Subcutaneous abdominal adipose tissue (tissue), 5 donors: ENCODE results near the gene REC8.

Experiments
- H3K27ac ChIP-seq: one replicate; pipeline ENCODE4 v1.7.0; 2013; ENCODE audit warnings: low read depth, mild to moderate bottlenecking, inconsistent platforms, low read length, moderate library complexity
- H3K27me3 ChIP-seq, 5 donors: one replicate each; pipeline ENCODE4 v1.7.0; 2013; ENCODE audit warnings: low read length in 5 of 5, inconsistent platforms in 1 of 5; ENCODE audit not compliant: control insufficient read depth in 5 of 5, insufficient read depth in 4 of 5
- H3K36me3 ChIP-seq, 5 donors: one replicate each; pipeline ENCODE4 v1.7.0; 2013; ENCODE audit warnings: low read length in 5 of 5; ENCODE audit not compliant: control insufficient read depth in 5 of 5, insufficient read depth in 5 of 5
- H3K4me1 ChIP-seq, 5 donors: one replicate each; pipeline ENCODE4 v1.7.0; 2013; ENCODE audit warnings: low read length in 5 of 5, mild to moderate bottlenecking in 3 of 5, moderate library complexity in 1 of 5; ENCODE audit not compliant: control insufficient read depth in 5 of 5, insufficient read depth in 5 of 5
- H3K4me3 ChIP-seq, 5 donors: one replicate each; pipeline ENCODE4 v1.7.0; 2013; ENCODE audit warnings: low read length in 5 of 5, low read depth in 1 of 5
- H3K9ac ChIP-seq, 5 donors: one replicate each; pipeline ENCODE4 v1.7.0; 2013; ENCODE audit warnings: low read length in 5 of 5, mild to moderate bottlenecking in 4 of 5, moderate library complexity in 3 of 5
- H3K9me3 ChIP-seq, 5 donors: one replicate each; pipeline ENCODE4 v1.7.0; 2013; ENCODE audit warnings: low read length in 5 of 5; ENCODE audit not compliant: control insufficient read depth in 5 of 5
- donor health status: healthy.
- donor health status: healthy.
- donor health status: healthy.
- donor health status: healthy.
- donor health status: healthy.

Gene REC8

GRCh38 chr14:24172261-24172860 lies 481 bp downstream of the REC8 start:
- Histone ChIP-seq H3K9ac (no peak overlapping the region), H3K4me1 (peaks cover 0 to 11% (median 5%) of the 10 kb centered on the region in 5 donors), H3K27me3 (no peaks in the 10 kb centered on the region), H3K36me3 (peaks cover 2 to 59% (median 36%) of the 10 kb centered on the region in 5 donors), H3K27ac (no peak overlapping the region), H3K4me3 (peak overlapping the region in 2 of 5 donors; percentile 22 to 50), H3K9me3 (no peaks in the 10 kb centered on the region)

- Histone ChIP-seq H3K4me3 (no peak overlapping the region), H3K27me3 (no peaks in the 10 kb centered on the region), H3K36me3 (peaks cover 2 to 61% (median 36%) of the 10 kb centered on the region in 5 donors), H3K4me1 (peaks cover 0 to 11% (median 5%) of the 10 kb centered on the region in 5 donors), H3K27ac (no peak overlapping the region), H3K9ac (no peak overlapping the region), H3K9me3 (no peaks in the 10 kb centered on the region)
Observed at GRCh38 chr14:24172871-24173281, 996 bp downstream of the REC8 start.

- Histone ChIP-seq H3K9me3 (no peaks in the 10 kb centered on the region), H3K9ac (no peak overlapping the region), H3K4me3 (no peak overlapping the region), H3K4me1 (peaks cover 0 to 7% (median 5%) of the 10 kb centered on the region in 5 donors), H3K36me3 (peaks cover 0 to 83% (median 64%) of the 10 kb centered on the region in 5 donors), H3K27ac (no peak overlapping the region), H3K27me3 (no peaks in the 10 kb centered on the region)
Observed at GRCh38 chr14:24176599-24176998, 4.7 kb downstream of the REC8 start.

GRCh38 chr14:24177041-24177825 lies 5.4 kb downstream of the REC8 start:
- H3K4me1 ChIP-seq, result peaks cover 0 to under 1% (median 0%) of the 10 kb centered on the region in 5 donors
- H3K36me3 ChIP-seq, result peaks cover 0 to 89% (median 70%) of the 10 kb centered on the region in 5 donors
- H3K27ac ChIP-seq, result no peak overlapping the region

GRCh38 chr14:24177891-24178290 lies 6.0 kb downstream of the REC8 start:
- peaks cover 0 to 89% (median 73%) of the 10 kb centered on the region in 5 donors for H3K36me3 ChIP-seq
- no peak overlapping the region for H3K4me3 ChIP-seq
- no peak overlapping the region for H3K9ac ChIP-seq
- no peaks in the 10 kb centered on the region for H3K9me3 ChIP-seq
- H3K27me3 ChIP-seq, result no peaks in the 10 kb centered on the region
- H3K27ac ChIP-seq, result no peak overlapping the region
- H3K4me1 ChIP-seq, result no peaks in the 10 kb centered on the region

More at GRCh38 chr14:24177041-24177825, 5.4 kb downstream of the REC8 start:
- no peak overlapping the region for H3K9ac ChIP-seq
- H3K27me3 ChIP-seq, result no peaks in the 10 kb centered on the region
- no peak overlapping the region for H3K4me3 ChIP-seq
- no peaks in the 10 kb centered on the region for H3K9me3 ChIP-seq

GRCh38 chr14:24178399-24179178 lies 6.7 kb downstream of the REC8 start:
- Histone ChIP-seq H3K27me3 (no peaks in the 10 kb centered on the region), H3K36me3 (peaks cover 0 to 89% (median 73%) of the 10 kb centered on the region in 5 donors), H3K9me3 (no peaks in the 10 kb centered on the region), H3K4me3 (no peak overlapping the region), H3K4me1 (no peaks in the 10 kb centered on the region), H3K9ac (no peak overlapping the region), H3K27ac (no peak overlapping the region)

- peak overlapping the region; percentile 10 for H3K27ac ChIP-seq
Observed at GRCh38 chr14:24179294-24179960, 7.5 kb downstream of the REC8 start.

GRCh38 chr14:24179961-24180796 lies 8.3 kb downstream of the REC8 start:
- H3K27me3 ChIP-seq, result no peaks in the 10 kb centered on the region
- no peaks in the 10 kb centered on the region for H3K4me1 ChIP-seq
- peak overlapping the region; percentile 10 for H3K27ac ChIP-seq
- H3K36me3 ChIP-seq, result peaks cover 0 to 95% (median 87%) of the 10 kb centered on the region in 5 donors
- no peak overlapping the region for H3K4me3 ChIP-seq
- H3K9me3 ChIP-seq, result no peaks in the 10 kb centered on the region
- peak overlapping the region in 1 of 5 donors; percentile 37 for H3K9ac ChIP-seq

More at GRCh38 chr14:24179294-24179960, 7.5 kb downstream of the REC8 start:
- H3K4me3 ChIP-seq, result no peak overlapping the region
- H3K36me3 ChIP-seq, result peaks cover 0 to 94% (median 81%) of the 10 kb centered on the region in 5 donors
- no peaks in the 10 kb centered on the region for H3K4me1 ChIP-seq
- peak overlapping the region in 1 of 5 donors; percentile 37 for H3K9ac ChIP-seq
- no peaks in the 10 kb centered on the region for H3K27me3 ChIP-seq
- no peaks in the 10 kb centered on the region for H3K9me3 ChIP-seq
